H1 (cell line): ENCODE measurements around the gene OXNAD1. TPM values are rescaled to one million over a fixed set of nuclear protein-coding genes. Genes with fewer than 3 reads are reported as not detected.

ENCODE experiments used
- CTCF ChIA-PET: fragments of 300-600 bp; sonication (Branson Sonifier 250); formaldehyde crosslinking; loops from one replicate; lab custom pipeline; 2021; ENCODE audit not compliant: partially characterized antibody; lab: Charles Lee
- POLR2A ChIA-PET: fragments of 300-600 bp; sonication (Branson Sonifier 250); formaldehyde crosslinking; loops from one replicate; lab custom pipeline; 2021; ENCODE audit warnings: inconsistent platforms; ENCODE audit not compliant: partially characterized antibody; lab: Charles Lee
- DNase-seq, 2 experiments: peaks; one replicate each; pipeline versions ENCODE4 v3.0.0 to v3.0.0-alpha.2; 2010 to 2022; ENCODE audit warnings: low spot score in 2 of 2, low read depth in 1 of 2, mixed read lengths in 1 of 2
- FAIRE-seq: peaks from 2 replicates; lab custom pipeline; 2011; peaks lifted over from hg19 to GRCh38; lab: Jason Lieb, UNC
- H2AFZ ChIP-seq: 2 replicates; pipeline ENCODE4 v1.8.1; 2012; ENCODE audit warnings: low read length, inconsistent platforms
- H2AK5ac ChIP-seq: 2 replicates; pipeline ENCODE4 v1.6.1; 2013; ENCODE audit warnings: low read depth, low read length
- H2BK120ac ChIP-seq: replicated peaks from 2 replicates; pipeline ENCODE3; 2013; ENCODE audit warnings: low read depth, low read length, inconsistent platforms
- H2BK12ac ChIP-seq: 2 replicates; pipeline ENCODE4 v1.6.1; 2013; ENCODE audit warnings: low read depth, low read length
- H2BK15ac ChIP-seq: 2 replicates; pipeline ENCODE4 v1.6.1; 2013; ENCODE audit warnings: low read length
- H2BK20ac ChIP-seq: 2 replicates; pipeline ENCODE4 v1.6.1; 2013; ENCODE audit warnings: low read length
- H2BK5ac ChIP-seq: 2 replicates; pipeline ENCODE4 v1.6.1; 2013; ENCODE audit warnings: low read depth, low read length
- H3K14ac ChIP-seq: 2 replicates; pipeline ENCODE4 v1.6.1; 2013; ENCODE audit warnings: inconsistent platforms; ENCODE audit not compliant: insufficient read length
- H3K18ac ChIP-seq: 2 replicates; pipeline ENCODE4 v1.6.1; 2013; ENCODE audit warnings: low read length; ENCODE audit errors: extremely low read depth
- H3K23ac ChIP-seq: 2 replicates; pipeline ENCODE4 v1.6.1; 2013; ENCODE audit warnings: inconsistent platforms; ENCODE audit not compliant: insufficient read length
- H3K23me2 ChIP-seq: 2 replicates; pipeline ENCODE4 v1.6.1; 2013; ENCODE audit warnings: low read depth, low read length
- H3K27ac ChIP-seq: 2 replicates; pipeline ENCODE4 v1.6.1; 2011; ENCODE audit warnings: low read depth, low read length, inconsistent platforms
- H3K27me3 ChIP-seq, 4 experiments: replicated peaks in 1 of 4; 1 replicate in 1 of 4; 2 replicates in 3 of 4; pipeline versions ENCODE4 v1.6.1 to v1.8.1; 2011 to 2013; ENCODE audit warnings: low read length in 3 of 4, mild to moderate bottlenecking in 3 of 4, inconsistent platforms in 2 of 4, mixed read lengths in 2 of 4, moderate library complexity in 1 of 4; ENCODE audit not compliant: control insufficient read depth in 3 of 4, insufficient read depth in 3 of 4; ENCODE audit errors: extremely low read depth in 1 of 4
- H3K36me3 ChIP-seq, 4 experiments: 2 replicates each; pipeline versions ENCODE4 v1.6.1 to v1.8.1; 2011 to 2013; ENCODE audit warnings: mild to moderate bottlenecking in 4 of 4, low read length in 3 of 4, moderate library complexity in 2 of 4, control low read depth in 1 of 4, inconsistent platforms in 1 of 4; ENCODE audit not compliant: insufficient read depth in 4 of 4, control insufficient read depth in 2 of 4
- H3K4ac ChIP-seq: replicated peaks from 2 replicates; pipeline ENCODE3; 2013; ENCODE audit warnings: low read length, low read depth, mixed read lengths, inconsistent platforms; ENCODE audit not compliant: insufficient read length
- H3K4me1 ChIP-seq, 4 experiments: replicated peaks in 1 of 4; 1 replicate in 1 of 4; 2 replicates in 3 of 4; pipeline versions ENCODE4 v1.6.1 to v1.8.1; 2011 to 2013; ENCODE audit warnings: low read length in 3 of 4, inconsistent platforms in 2 of 4, mixed read lengths in 1 of 4; ENCODE audit not compliant: insufficient read depth in 4 of 4, control insufficient read depth in 3 of 4
- H3K4me2 ChIP-seq, 2 experiments: 2 replicates each; pipeline versions ENCODE4 v1.6.1 to v1.8.1; 2011 to 2013; ENCODE audit warnings: low read depth in 2 of 2, low read length in 2 of 2, control low read depth in 1 of 2, inconsistent platforms in 1 of 2, mild to moderate bottlenecking in 1 of 2; ENCODE audit not compliant: insufficient read depth in 1 of 2
- H3K4me3 ChIP-seq, 4 experiments: fragments of 200-600, 300-600 bp in 1 of 4; sonication (generic), shearing (Covaris generic), sonication (Bioruptor Twin) in 1 of 4; 2 replicates each; pipeline versions ENCODE4 v1.5.1 to v1.8.1; 2011 to 2016; ENCODE audit warnings: low read length in 4 of 4, low read depth in 3 of 4, control low read depth in 2 of 4, inconsistent platforms in 2 of 4, mild to moderate bottlenecking in 2 of 4, mixed read lengths in 1 of 4, moderate library complexity in 1 of 4; ENCODE audit not compliant: insufficient read depth in 2 of 4; ENCODE audit errors: extremely low read depth in 1 of 4
- H3K56ac ChIP-seq: replicated peaks from 2 replicates; pipeline ENCODE3; 2013; ENCODE audit warnings: low read depth, mild to moderate bottlenecking, mixed read lengths, low read length, inconsistent platforms; ENCODE audit not compliant: insufficient read length
- H3K79me1 ChIP-seq: 2 replicates; pipeline ENCODE4 v1.6.1; 2013; ENCODE audit warnings: low read depth, low read length, control low read depth
- H3K79me2 ChIP-seq, 2 experiments: 2 replicates each; pipeline versions ENCODE4 v1.6.1 to v1.8.1; 2012 to 2013; ENCODE audit warnings: low read length in 2 of 2, mild to moderate bottlenecking in 2 of 2, inconsistent platforms in 1 of 2; ENCODE audit not compliant: insufficient read depth in 2 of 2, control insufficient read depth in 1 of 2
- H3K9ac ChIP-seq, 4 experiments: replicated peaks in 1 of 4; 1 replicate in 1 of 4; 2 replicates in 3 of 4; pipeline versions ENCODE4 v1.6.1 to v1.8.1; 2011 to 2013; ENCODE audit warnings: low read depth in 3 of 4, low read length in 3 of 4, control low read depth in 2 of 4, mild to moderate bottlenecking in 2 of 4, moderate library complexity in 2 of 4, inconsistent platforms in 1 of 4; ENCODE audit errors: extremely low read depth in 1 of 4
- H3K9me3 ChIP-seq, 2 experiments: 2 replicates each; pipeline versions ENCODE4 v1.6.1 to v1.8.1; 2012 to 2013; ENCODE audit warnings: mild to moderate bottlenecking in 2 of 2, moderate library complexity in 2 of 2, control low read depth in 1 of 2, inconsistent platforms in 1 of 2, low read depth in 1 of 2, low read length in 1 of 2, mixed read lengths in 1 of 2; ENCODE audit not compliant: insufficient read depth in 2 of 2
- H4K20me1 ChIP-seq, 2 experiments: replicated peaks in 1 of 2; 2 replicates each; pipeline versions ENCODE3 to v1.8.1; 2011 to 2013; ENCODE audit warnings: inconsistent platforms in 2 of 2, low read length in 2 of 2, mild to moderate bottlenecking in 1 of 2; ENCODE audit not compliant: insufficient read depth in 2 of 2, control insufficient read depth in 1 of 2
- H4K5ac ChIP-seq: 2 replicates; pipeline ENCODE4 v1.6.1; 2013; ENCODE audit warnings: low read length, low read depth, mixed read lengths, inconsistent platforms; ENCODE audit not compliant: insufficient read length
- H4K8ac ChIP-seq: 2 replicates; pipeline ENCODE4 v1.8.0; 2013; ENCODE audit warnings: mild to moderate bottlenecking, moderate library complexity, low read length, inconsistent platforms; ENCODE audit not compliant: insufficient read depth; ENCODE audit errors: extremely low read depth
- H4K91ac ChIP-seq: replicated peaks from 2 replicates; pipeline ENCODE3; 2013; ENCODE audit warnings: low read length, mixed read lengths, inconsistent platforms; ENCODE audit not compliant: insufficient read length
- ATF2 ChIP-seq: IDR thresholded peaks from 2 replicates; pipeline ENCODE4 v1.6.1; 2012; ENCODE audit warnings: low read length, inconsistent platforms
- KDM5A ChIP-seq: fragments of 200-600 bp; IDR thresholded peaks from 2 replicates; pipeline ENCODE4 v1.7.1; 2012; ENCODE audit warnings: mild to moderate bottlenecking, low read length, inconsistent platforms, mixed read lengths
- MAFK ChIP-seq: IDR thresholded peaks from 2 replicates; pipeline ENCODE4 v1.6.1; 2012; ENCODE audit warnings: low read depth, mild to moderate bottlenecking, improper control_type of control experiment, low read length
- SIN3A ChIP-seq, 2 experiments: IDR thresholded peaks in 1 of 2; conservative IDR thresholded peaks in 1 of 2; 2 replicates each; pipeline ENCODE4 v1.6.1; 2011 to 2012; ENCODE audit warnings: low read length in 2 of 2, improper control_type of control experiment in 1 of 2, low read depth in 1 of 2, mild to moderate bottlenecking in 1 of 2
- TAF7 ChIP-seq: optimal IDR thresholded peaks from 2 replicates; pipeline ENCODE3; 2011; ENCODE audit warnings: low read depth, mild to moderate bottlenecking, inconsistent platforms, low read length, moderate library complexity, borderline replicate concordance
- TBP ChIP-seq: IDR thresholded peaks from 2 replicates; pipeline ENCODE4 v1.6.1; 2011; ENCODE audit warnings: low read depth, low read length, improper control_type of control experiment
- WGBS, 2 experiments: shearing (Covaris generic) in 1 of 2; methylation state at CpG; one replicate each; pipeline versions ENCODE4 v1.1.6 to v1.1.7; 2013 to 2015; ENCODE audit warnings: low lambda C conversion rate in 2 of 2, mixed read lengths in 2 of 2, inconsistent platforms in 1 of 2, low coverage in 1 of 2, missing lambda C conversion rate in 1 of 2; ENCODE audit not compliant: insufficient replicate concordance in 2 of 2, insufficient coverage in 1 of 2, insufficient read length in 1 of 2; ENCODE audit errors: extremely low coverage in 1 of 2, missing lambda C conversion rate in 1 of 2; 5-methylcytosine and 5-hydroxymethylcytosine counted together
- polyA plus RNA-seq, 7 experiments: library from polyadenylated mRNA; depleted of rRNA in 3 of 7; stranded (reverse) in 5 of 7; unstranded in 2 of 7; fragments of >200 nt in 5 of 7; fragments of 200-250 nt in 2 of 7; gene quantifications; 1 replicate in 5 of 7; 2 replicates in 1 of 7; 4 replicates in 1 of 7; pipeline versions ENCODE4 v1.2.1 to v1.2.3, GENCODE V29; 2011 to 2013; ENCODE audit warnings: missing spikeins in 2 of 7, mixed read lengths in 2 of 7
- total RNA-seq: library from RNA; stranded (reverse); fragmentation: NEBNext Ultra II Directional; extraction: Animal tissue kit (Norgen Biotek cat#: 25700); gene quantifications from 2 replicates; pipeline ENCODE4 v1.2.1, GENCODE V29; 2021

Gene OXNAD1
- total and polyA plus RNA-seq, 2 of the 8 experiments (the other 6 are each of a cell fraction or from before 2014, with no cell fraction given): 14.9 to 24.8 TPM

- no peak overlapping the region for H4K5ac ChIP-seq
- 0 out of 7 replicates have a peak, but pooled peaks cover 0 to 5% (median under 1%) of the 10 kb centered on the region in 4 experiments for H3K4me1 ChIP-seq
- peaks cover 0 to 2% of the 10 kb centered on the region in 2 experiments for H4K20me1 ChIP-seq
- no peak overlapping the region for H3K18ac ChIP-seq
- no peak overlapping the region for H4K91ac ChIP-seq
- no peak overlapping the region for H4K8ac ChIP-seq
- no peak overlapping the region for H2BK120ac ChIP-seq
- 90% methylated on average over 7 of the region's 7 CpGs; no CpG with 5 or more reads in 1 of the 2 experiments for WGBS, 2 experiments
- no peak for DNase-seq
- H2AK5ac ChIP-seq: no peak overlapping the region
- no peak overlapping the region for H3K23ac ChIP-seq
- H3K23me2 ChIP-seq: no peaks in the 10 kb centered on the region
- no peaks in the 10 kb centered on the region for H3K9me3 ChIP-seq
- H3K27ac ChIP-seq: no peak overlapping the region
- CTCF ChIA-PET: interaction anchor here (0.7 kb wide), 1 partner anchor 20 kb away, joined by 3 read pairs; no protein-coding TSS in a partner anchor
- no peak overlapping the region for H2BK5ac ChIP-seq
- H3K9ac ChIP-seq: no peak overlapping the region
- H3K14ac ChIP-seq: no peak overlapping the region
- no peaks in the 10 kb centered on the region for H3K79me2 ChIP-seq
- no peak for TF ChIP-seq SIN3A (conservative IDR thresholded peaks at IDR 0.05 in 1 of 2, IDR thresholded peaks at IDR 0.05 in 1 of 2; ENCODE audit: low read depth in 1 of 2, low read length in 2 of 2)
- TF ChIP-seq MAFK: no peak
- TF ChIP-seq KDM5A: no peak
- no peak for TF ChIP-seq TBP
- TF ChIP-seq TAF7: no peak
- no peak for TF ChIP-seq ATF2
- H3K4me2 ChIP-seq: no peak overlapping the region
- POLR2A ChIA-PET: no interaction called here
- no peak for FAIRE-seq
- no peak overlapping the region for H3K4me3 ChIP-seq
- H2BK20ac ChIP-seq: no peak overlapping the region
- H2BK12ac ChIP-seq: no peak overlapping the region
- H3K79me1 ChIP-seq: no peaks in the 10 kb centered on the region
- H3K27me3 ChIP-seq: no peaks in the 10 kb centered on the region
- no peak overlapping the region for H3K56ac ChIP-seq
- no peak overlapping the region for H2AFZ ChIP-seq
- no peak overlapping the region for H3K4ac ChIP-seq
- no peak overlapping the region for H2BK15ac ChIP-seq
- H3K36me3 ChIP-seq: peaks cover 0 to 8% (median 0%) of the 10 kb centered on the region in 4 experiments; a peak in 3 of 8 replicates
Measured at GRCh38 chr3:16346413-16347081, 81.5 kb downstream of the OXNAD1 start.
